CD4-positive, alpha-beta T cell treated with Interleukin-2 at 100 ng/mL for 4 hours (primary cell): Measurements from ENCODE around the gene ERC2.

Source experiments
- DNase-seq: peaks from one replicate; pipeline ENCODE4 v3.0.0-alpha.2; 2020; ENCODE audit warnings: low spot score

Gene ERC2

GRCh38 chr3:55673764-55674163 is 794.5 kb downstream of the ERC2 start:
- no peak for DNase-seq

GRCh38 chr3:55669133-55669532 is 799.1 kb downstream of the ERC2 start:
- DNase-seq: no peak

- no peak for DNase-seq
Observed at GRCh38 chr3:55668359-55668758, 799.9 kb downstream of the ERC2 start.

- DNase-seq: no peak
Observed at GRCh38 chr3:55664387-55664786, 803.9 kb downstream of the ERC2 start.

- DNase-seq: no peak
Observed at GRCh38 chr3:55662683-55663082, 805.6 kb downstream of the ERC2 start.

- DNase-seq: no peak
Observed at GRCh38 chr3:55661571-55661970, 806.7 kb downstream of the ERC2 start.

- no peak for DNase-seq
Observed at GRCh38 chr3:55661141-55661540, 807.1 kb downstream of the ERC2 start.

- DNase-seq: no peak
Observed at GRCh38 chr3:55660642-55661041, 807.6 kb downstream of the ERC2 start.

GRCh38 chr3:55659701-55660100 is 808.6 kb downstream of the ERC2 start:
- DNase-seq: no peak

- DNase-seq: no peak
Observed at GRCh38 chr3:55658690-55659562, 809.3 kb downstream of the ERC2 start.

- no peak for DNase-seq
Observed at GRCh38 chr3:55658270-55658669, 810.0 kb downstream of the ERC2 start.

- no peak for DNase-seq
Observed at GRCh38 chr3:55655544-55655943, 812.7 kb downstream of the ERC2 start.

- no peak for DNase-seq
Observed at GRCh38 chr3:55654123-55654760, 814.0 kb downstream of the ERC2 start.

GRCh38 chr3:55651011-55651410 is 817.3 kb downstream of the ERC2 start:
- no peak for DNase-seq

GRCh38 chr3:55650011-55650410 is 818.3 kb downstream of the ERC2 start:
- no peak for DNase-seq

GRCh38 chr3:55649554-55649953 is 818.7 kb downstream of the ERC2 start:
- no peak for DNase-seq

GRCh38 chr3:55648591-55649318 is 819.5 kb downstream of the ERC2 start:
- DNase-seq: no peak

- no peak for DNase-seq
Observed at GRCh38 chr3:55647670-55648069, 820.6 kb downstream of the ERC2 start.

- DNase-seq: no peak
Observed at GRCh38 chr3:55647063-55647462, 821.2 kb downstream of the ERC2 start.

GRCh38 chr3:55646121-55646520 is 822.1 kb downstream of the ERC2 start:
- DNase-seq: no peak

GRCh38 chr3:55645422-55645821 is 822.8 kb downstream of the ERC2 start:
- DNase-seq: no peak

- no peak for DNase-seq
Observed at GRCh38 chr3:55643283-55643682, 825.0 kb downstream of the ERC2 start.

GRCh38 chr3:55641964-55642363 is 826.3 kb downstream of the ERC2 start:
- DNase-seq: no peak
